ENCODE measurements around the gene TMEM63B. TPM values are rescaled to one million over a fixed set of nuclear protein-coding genes. Genes with fewer than 3 reads are reported as not detected.

TMEM63B gene
- total RNA-seq, 2 donors from 2014 or later: 64.6 to 65.2 TPM

DNA sequence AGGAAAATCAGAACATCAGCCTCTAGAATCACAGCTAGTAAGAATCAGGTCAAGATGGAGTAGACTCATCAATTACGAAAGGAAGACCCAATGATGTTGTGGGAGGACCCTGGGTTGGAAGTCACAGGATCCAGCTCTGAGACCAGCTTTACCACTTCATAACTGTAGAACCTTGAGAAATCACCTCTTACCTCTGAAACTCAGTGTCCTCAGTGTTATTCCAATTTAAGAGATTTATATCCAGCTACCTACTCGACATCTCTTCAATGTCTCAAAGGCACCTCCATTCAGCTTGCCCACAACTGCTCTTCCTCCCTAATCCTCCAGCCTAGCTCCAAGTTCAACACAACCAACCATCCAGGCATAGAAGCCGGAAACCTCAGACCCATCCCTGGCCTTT lies 16.4 kb upstream of the TMEM63B start:
- H3K4me1 ChIP-seq (ENCODE audit: control insufficient read depth, insufficient read depth, low read length): no peaks in the 10 kb centered on the region
- H3K9me3 ChIP-seq (ENCODE audit: control insufficient read depth, low read length): no peaks in the 10 kb centered on the region
- Mint-ChIP-seq H3K27me3 (ENCODE audit: insufficient read depth) (no peaks in the 10 kb centered on the region), H3K36me3 (ENCODE audit: low read depth) (peaks cover 78% of the 10 kb centered on the region), H3K9me3 (no peaks in the 10 kb centered on the region), H3K27ac (peak overlapping the region; percentile 8), H3K4me1 (no peaks in the 10 kb centered on the region), H3K4me3 (no peak overlapping the region)
- H3K27ac ChIP-seq (ENCODE audit: low read depth, low read length): no peak overlapping the region
- WGBS, 2 experiments (ENCODE audit: insufficient coverage in 1 of 2, insufficient read length in 1 of 2): 94 to 96% methylated on average over 2 to 3 of the region's 3 CpGs
- no peak overlapping the region for H3K4me3 ChIP-seq (ENCODE audit: low read length)
- TF ChIP-seq, protein P1, sequence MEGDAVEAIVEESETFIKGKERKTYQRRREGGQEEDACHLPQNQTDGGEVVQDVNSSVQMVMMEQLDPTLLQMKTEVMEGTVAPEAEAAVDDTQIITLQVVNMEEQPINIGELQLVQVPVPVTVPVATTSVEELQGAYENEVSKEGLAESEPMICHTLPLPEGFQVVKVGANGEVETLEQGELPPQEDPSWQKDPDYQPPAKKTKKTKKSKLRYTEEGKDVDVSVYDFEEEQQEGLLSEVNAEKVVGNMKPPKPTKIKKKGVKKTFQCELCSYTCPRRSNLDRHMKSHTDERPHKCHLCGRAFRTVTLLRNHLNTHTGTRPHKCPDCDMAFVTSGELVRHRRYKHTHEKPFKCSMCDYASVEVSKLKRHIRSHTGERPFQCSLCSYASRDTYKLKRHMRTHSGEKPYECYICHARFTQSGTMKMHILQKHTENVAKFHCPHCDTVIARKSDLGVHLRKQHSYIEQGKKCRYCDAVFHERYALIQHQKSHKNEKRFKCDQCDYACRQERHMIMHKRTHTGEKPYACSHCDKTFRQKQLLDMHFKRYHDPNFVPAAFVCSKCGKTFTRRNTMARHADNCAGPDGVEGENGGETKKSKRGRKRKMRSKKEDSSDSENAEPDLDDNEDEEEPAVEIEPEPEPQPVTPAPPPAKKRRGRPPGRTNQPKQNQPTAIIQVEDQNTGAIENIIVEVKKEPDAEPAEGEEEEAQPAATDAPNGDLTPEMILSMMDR (conservative IDR thresholded peaks at IDR 0.05): no peak
- no peak overlapping the region for H3K9ac ChIP-seq (ENCODE audit: extremely low read depth, low read length, poor library complexity, severe bottlenecking)
- H3K27me3 ChIP-seq (ENCODE audit: control insufficient read depth, insufficient read depth, low read length, poor library complexity, severe bottlenecking): no peaks in the 10 kb centered on the region
- H3K36me3 ChIP-seq (ENCODE audit: control insufficient read depth, insufficient read depth, low read length): peaks cover 89% of the 10 kb centered on the region
- DNase-seq: no peak

DNA sequence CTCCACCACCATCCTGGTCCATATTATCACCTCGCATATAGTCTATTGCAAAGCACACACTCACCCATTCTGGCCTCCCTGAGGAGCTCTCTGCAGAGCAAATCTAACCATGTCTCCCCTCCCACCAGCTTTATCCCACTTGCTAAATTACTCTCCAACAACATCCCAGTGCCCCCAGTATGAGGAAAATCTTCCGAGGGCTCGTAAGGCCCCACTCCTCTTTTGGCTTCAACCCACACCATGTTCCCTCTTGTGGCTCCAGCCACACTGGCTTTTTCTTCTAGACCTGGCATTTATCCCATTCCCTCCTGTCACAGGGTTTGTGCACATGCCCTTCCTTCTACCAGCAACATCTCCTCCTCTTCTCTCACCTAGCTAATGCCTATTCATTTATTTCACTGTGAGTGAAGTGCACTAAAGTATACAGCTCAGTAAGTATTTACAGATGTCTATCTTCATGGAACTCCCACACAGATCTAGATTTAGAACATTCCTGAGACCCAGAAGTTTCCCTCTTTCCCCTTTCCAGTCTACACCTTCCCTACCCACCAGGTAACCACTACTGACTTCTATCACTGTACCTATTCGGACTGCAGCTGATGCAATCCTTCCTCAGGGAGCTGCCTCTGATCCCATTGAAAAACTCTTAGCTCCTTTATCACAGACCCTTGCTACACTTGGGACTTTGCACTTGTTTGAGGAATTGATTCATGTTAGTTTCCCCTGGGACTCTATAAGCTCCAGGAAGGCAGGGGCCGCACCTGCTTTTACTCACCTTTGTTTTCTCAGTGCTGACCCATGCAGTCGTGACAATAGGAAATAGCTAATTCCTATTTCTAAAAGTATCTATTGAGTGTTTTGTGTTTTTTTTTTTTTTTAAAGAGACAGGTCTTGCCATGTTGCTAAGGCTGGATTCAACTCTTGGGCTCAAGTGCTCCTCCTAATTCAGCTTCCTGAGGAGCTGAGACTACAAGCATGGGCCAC lies 15.6 kb upstream of the TMEM63B start:
- no peaks in the 10 kb centered on the region for H3K9me3 ChIP-seq (ENCODE audit: control insufficient read depth, low read length)
- peak overlapping the region; percentile 8 for H3K27ac Mint-ChIP-seq
- 95 to 100% methylated on average over 3 to 6 of the region's 6 CpGs for WGBS, 2 experiments (ENCODE audit: insufficient coverage in 1 of 2, insufficient read length in 1 of 2)
- H3K4me1 Mint-ChIP-seq: peaks cover 1% of the 10 kb centered on the region
- H3K27ac ChIP-seq (ENCODE audit: low read depth, low read length): no peak overlapping the region
- H3K9ac ChIP-seq (ENCODE audit: extremely low read depth, low read length, poor library complexity, severe bottlenecking): no peak overlapping the region
- TF ChIP-seq, protein P1 (conservative IDR thresholded peaks at IDR 0.05): no peak
- peaks cover 89% of the 10 kb centered on the region for H3K36me3 ChIP-seq (ENCODE audit: control insufficient read depth, insufficient read depth, low read length)
- no peak overlapping the region for H3K4me3 ChIP-seq (ENCODE audit: low read length)
- H3K27me3 ChIP-seq (ENCODE audit: control insufficient read depth, insufficient read depth, low read length, poor library complexity, severe bottlenecking): no peaks in the 10 kb centered on the region
- no peaks in the 10 kb centered on the region for H3K4me1 ChIP-seq (ENCODE audit: control insufficient read depth, insufficient read depth, low read length)
- H3K4me3 Mint-ChIP-seq: no peak overlapping the region
- H3K36me3 Mint-ChIP-seq (ENCODE audit: low read depth): peaks cover 76% of the 10 kb centered on the region
- no peaks in the 10 kb centered on the region for H3K27me3 Mint-ChIP-seq (ENCODE audit: insufficient read depth)
- H3K9me3 Mint-ChIP-seq: no peaks in the 10 kb centered on the region
- DNase-seq: no peak

DNA sequence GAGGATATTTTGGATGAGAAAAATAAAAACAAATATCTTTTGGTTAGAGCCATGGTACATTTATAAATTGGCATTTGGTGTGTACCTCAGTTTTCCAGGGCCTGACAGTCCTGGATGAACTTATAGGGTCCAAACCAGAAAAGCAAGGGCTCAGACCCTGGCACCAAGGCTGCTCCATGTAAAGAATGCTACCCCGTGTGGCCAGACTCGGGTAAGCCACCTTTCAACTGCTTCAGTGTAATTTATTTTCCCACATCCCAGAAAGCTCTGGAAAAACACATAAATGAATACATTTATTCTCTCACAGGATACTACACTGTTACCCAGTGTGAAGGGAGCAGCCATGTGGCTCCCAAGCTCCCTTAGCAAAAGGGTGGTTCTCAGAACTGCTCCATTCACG lies 13.9 kb upstream of the TMEM63B start:
- Mint-ChIP-seq H3K4me3 (no peak overlapping the region), H3K9me3 (no peaks in the 10 kb centered on the region), H3K27ac (no peak overlapping the region), H3K27me3 (ENCODE audit: insufficient read depth) (no peaks in the 10 kb centered on the region), H3K36me3 (ENCODE audit: low read depth) (peaks cover 67% of the 10 kb centered on the region), H3K4me1 (peaks cover 8% of the 10 kb centered on the region)
- Histone ChIP-seq H3K4me1 (ENCODE audit: control insufficient read depth, insufficient read depth, low read length) (no peaks in the 10 kb centered on the region), H3K9ac (ENCODE audit: extremely low read depth, low read length, poor library complexity, severe bottlenecking) (no peak overlapping the region), H3K36me3 (ENCODE audit: control insufficient read depth, insufficient read depth, low read length) (peaks cover 82% of the 10 kb centered on the region), H3K4me3 (ENCODE audit: low read length) (no peak overlapping the region), H3K27me3 (ENCODE audit: control insufficient read depth, insufficient read depth, low read length, poor library complexity, severe bottlenecking) (no peaks in the 10 kb centered on the region), H3K27ac (ENCODE audit: low read depth, low read length) (no peak overlapping the region), H3K9me3 (ENCODE audit: control insufficient read depth, low read length) (no peaks in the 10 kb centered on the region)
- no peak for DNase-seq
- 90% methylated on average over 3 of the region's 3 CpGs for WGBS, 2 experiments (ENCODE audit: insufficient coverage in 1 of 2, insufficient read length in 1 of 2)
- TF ChIP-seq, protein P1 (conservative IDR thresholded peaks at IDR 0.05): peak; percentile 64

Measured in endodermal cell (in vitro differentiated cells).